AG04450 (cell line): ENCODE data around the gene ZBTB7C. TPM values are rescaled to one million over a fixed set of nuclear protein-coding genes. Genes with fewer than 3 reads are reported as not detected.

Experiments used
- CTCF ChIA-PET: fragments of 300-600, 350-600 bp; formaldehyde crosslinking; extraction: SDS; loops from one replicate; lab custom pipeline; 2022; ENCODE audit warnings: antibody characterized with exemption, inconsistent platforms; lab: Charles Lee
- POLR2A ChIA-PET: fragments of 350-600 bp; formaldehyde crosslinking; extraction: SDS; loops from one replicate; lab custom pipeline; 2021; ENCODE audit warnings: antibody characterized with exemption, inconsistent platforms; lab: Yijun Ruan, JAX
- DNase-seq: peaks from one replicate; pipeline ENCODE4 v3.0.0-alpha.2; 2011; ENCODE audit warnings: low read depth, low spot score
- H3K27ac ChIP-seq: one replicate; pipeline ENCODE4 v1.5.1; 2012; ENCODE audit warnings: low read depth, low read length, control low read depth
- H3K27me3 ChIP-seq: one replicate; pipeline ENCODE4 v1.6.0; 2012; ENCODE audit warnings: low read length; ENCODE audit not compliant: control insufficient read depth, insufficient read depth
- H3K4me3 ChIP-seq: 2 replicates; pipeline ENCODE4 v1.5.1; 2011; ENCODE audit warnings: mild to moderate bottlenecking, low read depth, low read length, control low read depth
- H3K9me3 ChIP-seq: 2 replicates; pipeline ENCODE4 v1.5.1; 2012; ENCODE audit warnings: low read length; ENCODE audit not compliant: control insufficient read depth, insufficient read depth
- polyA plus RNA-seq: library from polyadenylated mRNA; depleted of rRNA; stranded (reverse); fragments of >200 nt; gene quantifications from 2 replicates; pipeline ENCODE4 v1.2.3, GENCODE V29; 2011
- TF ChIP-seq, protein P1 (sequence below): IDR thresholded peaks from 2 replicates; pipeline ENCODE4 v1.5.1; 2011; ENCODE audit warnings: low read depth, low read length, control low read depth, inconsistent platforms

The ZBTB7C gene
- polyA plus RNA-seq, 1 experiment, result not detected

DNA sequence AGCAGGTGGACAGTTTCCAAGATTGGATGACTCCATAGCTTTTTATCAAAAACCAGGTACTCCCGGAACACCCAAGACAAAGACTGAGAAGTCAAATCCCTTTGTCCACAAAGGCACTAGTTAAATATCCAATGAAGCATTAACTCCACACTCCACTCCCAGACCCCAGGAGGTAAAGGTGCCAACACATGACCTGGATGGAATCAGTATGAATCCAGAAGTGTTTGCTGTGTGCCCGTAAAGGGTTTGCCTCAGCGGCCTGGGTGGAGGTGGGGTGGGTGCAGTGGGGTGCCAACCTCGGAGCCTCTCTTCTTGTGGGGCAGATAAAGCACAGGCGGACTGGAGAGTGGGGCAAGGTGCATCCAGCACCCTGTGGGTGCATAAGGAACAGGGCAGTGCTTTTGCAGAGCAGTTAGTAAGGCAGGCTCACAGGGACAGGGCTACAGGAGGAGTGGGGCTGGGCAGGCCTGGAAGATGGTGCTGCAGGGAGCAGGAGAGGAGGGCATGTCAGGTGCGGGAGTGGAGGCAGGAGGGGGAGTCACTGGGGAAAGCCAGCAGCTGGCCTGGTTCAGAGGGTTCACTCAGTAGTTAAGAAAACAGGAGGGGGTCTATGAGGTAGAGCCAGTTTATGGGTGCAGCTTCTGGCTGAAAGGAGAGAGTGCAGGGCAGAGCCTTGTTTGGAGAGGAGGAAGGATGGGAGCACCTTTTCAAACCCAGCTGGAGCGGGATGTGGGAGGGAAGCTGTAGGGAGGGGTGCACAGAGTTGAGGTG lies 270.3 kb downstream of the ZBTB7C start:
- no peak overlapping the region for H3K27ac ChIP-seq
- CTCF ChIA-PET, result no interaction called here
- TF ChIP-seq, protein P1, sequence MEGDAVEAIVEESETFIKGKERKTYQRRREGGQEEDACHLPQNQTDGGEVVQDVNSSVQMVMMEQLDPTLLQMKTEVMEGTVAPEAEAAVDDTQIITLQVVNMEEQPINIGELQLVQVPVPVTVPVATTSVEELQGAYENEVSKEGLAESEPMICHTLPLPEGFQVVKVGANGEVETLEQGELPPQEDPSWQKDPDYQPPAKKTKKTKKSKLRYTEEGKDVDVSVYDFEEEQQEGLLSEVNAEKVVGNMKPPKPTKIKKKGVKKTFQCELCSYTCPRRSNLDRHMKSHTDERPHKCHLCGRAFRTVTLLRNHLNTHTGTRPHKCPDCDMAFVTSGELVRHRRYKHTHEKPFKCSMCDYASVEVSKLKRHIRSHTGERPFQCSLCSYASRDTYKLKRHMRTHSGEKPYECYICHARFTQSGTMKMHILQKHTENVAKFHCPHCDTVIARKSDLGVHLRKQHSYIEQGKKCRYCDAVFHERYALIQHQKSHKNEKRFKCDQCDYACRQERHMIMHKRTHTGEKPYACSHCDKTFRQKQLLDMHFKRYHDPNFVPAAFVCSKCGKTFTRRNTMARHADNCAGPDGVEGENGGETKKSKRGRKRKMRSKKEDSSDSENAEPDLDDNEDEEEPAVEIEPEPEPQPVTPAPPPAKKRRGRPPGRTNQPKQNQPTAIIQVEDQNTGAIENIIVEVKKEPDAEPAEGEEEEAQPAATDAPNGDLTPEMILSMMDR, result no peak
- POLR2A ChIA-PET, result no interaction called here
- DNase-seq, result no peak
- H3K4me3 ChIP-seq, result no peak overlapping the region
- H3K27me3 ChIP-seq, result peaks cover 41% of the 10 kb centered on the region
- H3K9me3 ChIP-seq, result no peaks in the 10 kb centered on the region

DNA sequence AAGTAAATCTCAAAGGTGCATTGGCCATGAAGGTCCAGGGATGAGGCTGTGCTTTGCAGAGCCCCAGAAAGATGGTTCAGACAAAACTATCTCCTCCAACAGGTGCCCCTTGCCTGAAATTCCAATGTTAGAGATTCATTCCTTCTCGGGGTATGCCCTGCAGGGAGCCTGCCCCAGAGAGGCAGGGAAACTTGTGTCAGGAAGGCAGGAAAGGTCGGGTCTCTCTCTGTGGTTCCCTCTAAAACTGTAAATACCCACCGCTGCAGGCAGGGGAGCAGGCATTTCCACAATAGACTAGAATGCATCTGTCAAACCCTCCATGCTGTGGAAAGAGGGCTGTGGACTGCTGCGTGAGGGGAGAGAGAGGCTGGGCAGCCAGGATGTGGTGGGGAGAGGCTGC lies 271.0 kb downstream of the ZBTB7C start:
- H3K27me3 ChIP-seq, result peaks cover 43% of the 10 kb centered on the region
- TF ChIP-seq, protein P1, result no peak
- H3K27ac ChIP-seq, result no peak overlapping the region

DNA sequence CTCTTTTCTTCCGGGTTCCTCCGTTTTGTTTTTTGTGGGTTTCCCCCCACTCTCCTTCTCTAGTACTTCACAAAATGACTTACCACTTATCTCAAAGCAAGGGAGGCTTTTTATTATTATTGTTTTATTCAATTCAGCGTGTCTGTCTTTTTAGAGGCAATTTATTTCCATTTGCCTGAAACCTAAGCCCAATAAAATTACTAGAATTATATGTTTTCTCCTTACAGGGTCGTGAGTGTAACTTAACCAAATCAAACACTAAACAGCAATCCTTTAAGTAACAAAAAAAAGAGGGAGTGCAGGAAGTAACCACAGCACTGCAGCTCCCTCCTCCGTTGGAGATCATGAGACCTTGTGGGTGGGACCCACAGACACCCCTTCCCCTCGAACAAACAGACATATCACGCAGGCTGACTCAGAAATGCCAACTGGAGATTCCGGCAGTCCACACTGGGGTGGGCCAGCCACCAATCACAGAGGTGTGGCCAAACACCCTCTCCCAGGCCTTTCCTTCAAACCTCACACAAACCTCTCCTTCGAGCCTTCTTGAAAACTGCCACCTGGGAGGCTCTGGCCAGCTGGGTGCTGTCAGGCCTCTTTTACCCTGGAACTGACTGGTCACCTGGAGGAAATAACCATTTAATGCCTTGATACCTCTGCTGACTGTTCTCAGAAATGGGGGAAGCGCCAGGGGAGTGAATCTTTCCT lies 271.7 kb downstream of the ZBTB7C start:
- POLR2A ChIA-PET, result no interaction called here
- Histone ChIP-seq H3K4me3 (no peak overlapping the region), H3K27ac (no peak overlapping the region), H3K9me3 (no peaks in the 10 kb centered on the region), H3K27me3 (peaks cover 50% of the 10 kb centered on the region)
- CTCF ChIA-PET, result no interaction called here
- DNase-seq, result no peak
- TF ChIP-seq, protein P1, result no peak

More for the DNA sequence above, 271.0 kb downstream of the ZBTB7C start:
- Histone ChIP-seq H3K9me3 (no peaks in the 10 kb centered on the region), H3K4me3 (no peak overlapping the region)
- DNase-seq, result no peak
- ChIA-PET CTCF (no interaction called here), POLR2A (no interaction called here)

DNA sequence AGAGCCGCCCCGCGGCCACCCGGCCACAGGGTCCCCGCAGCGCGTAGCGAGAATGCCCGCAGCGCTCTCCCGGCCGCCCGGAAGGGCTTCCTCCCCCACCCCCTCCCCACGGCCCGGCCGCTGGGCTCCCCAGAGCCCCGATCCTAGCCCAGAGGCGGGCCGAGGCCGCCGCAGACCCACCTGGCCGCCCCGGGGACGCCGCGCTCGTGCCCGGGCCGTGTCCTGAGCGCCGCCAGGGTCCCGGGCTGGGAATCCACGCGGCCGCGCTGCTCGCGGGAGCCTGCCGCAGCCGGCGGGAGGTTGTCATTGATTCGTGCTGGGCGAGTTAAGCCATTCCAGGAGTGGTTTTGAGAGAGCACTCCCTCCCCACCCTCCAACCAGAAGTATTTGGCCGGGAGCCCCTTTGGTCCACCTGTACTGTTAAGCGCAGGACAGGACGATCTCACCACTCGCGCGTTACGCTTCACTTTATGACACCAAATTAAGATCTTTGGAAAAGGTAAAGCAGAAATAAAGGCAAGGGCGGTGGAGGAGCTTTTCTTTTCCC lies 272.3 kb downstream of the ZBTB7C start:
- TF ChIP-seq, protein P1, result no peak
- H3K27ac ChIP-seq, result no peak overlapping the region
- POLR2A ChIA-PET, result no interaction called here
- CTCF ChIA-PET, result no interaction called here
- H3K27me3 ChIP-seq, result peaks cover 51% of the 10 kb centered on the region
- H3K9me3 ChIP-seq, result no peaks in the 10 kb centered on the region
- no peak for DNase-seq
- no peak overlapping the region for H3K4me3 ChIP-seq
